ENCODE measurements around the gene HHEX. TPM values are rescaled to one million over a fixed set of nuclear protein-coding genes. Genes with fewer than 3 reads are reported as not detected.

Gene HHEX
- total RNA-seq, 1 experiment from 2014 or later: 0.19 TPM

- no peak overlapping the region for H3K4me3 Mint-ChIP-seq (ENCODE audit: unreplicated experiment)
- no peaks in the 10 kb centered on the region for H3K27me3 Mint-ChIP-seq (ENCODE audit: insufficient read depth, unreplicated experiment)
- DNase-seq (ENCODE audit: unreplicated experiment): no peak
- no TSS peak for BruUV-seq (replicated peaks)
- H3K36me3 Mint-ChIP-seq (ENCODE audit: insufficient read depth, unreplicated experiment): no peaks in the 10 kb centered on the region
- peaks cover 8% of the 10 kb centered on the region for H3K9me3 Mint-ChIP-seq (ENCODE audit: unreplicated experiment)
- ChIA-PET POLR2A (no interaction called here), CTCF (interaction anchor here (1.2 kb wide), 1 partner anchor 12 kb away, joined by 3 read pairs; no protein-coding TSS in a partner anchor)
- intact Hi-C loops (cut with micrococcal nuclease): no loop called here
- H3K27ac Mint-ChIP-seq (ENCODE audit: low read depth, unreplicated experiment): no peak overlapping the region
- H3K4me1 Mint-ChIP-seq (ENCODE audit: insufficient read depth, unreplicated experiment): peaks cover 5% of the 10 kb centered on the region
- TF ChIP-seq CTCF (IDR thresholded peaks at IDR 0.05; ENCODE audit: unreplicated experiment): no peak
These were observed 8.4 kb upstream of the HHEX start for GRCh38 chr10:92681306-92681834.

- no peak for TF ChIP-seq CTCF (IDR thresholded peaks at IDR 0.05; ENCODE audit: unreplicated experiment)
- Mint-ChIP-seq H3K4me1 (ENCODE audit: insufficient read depth, unreplicated experiment) (no peaks in the 10 kb centered on the region), H3K36me3 (ENCODE audit: insufficient read depth, unreplicated experiment) (peaks cover 5% of the 10 kb centered on the region), H3K4me3 (ENCODE audit: unreplicated experiment) (peak overlapping the region; percentile 38), H3K27me3 (ENCODE audit: insufficient read depth, unreplicated experiment) (no peaks in the 10 kb centered on the region), H3K27ac (ENCODE audit: low read depth, unreplicated experiment) (no peak overlapping the region), H3K9me3 (ENCODE audit: unreplicated experiment) (peaks cover 8% of the 10 kb centered on the region)
- POLR2A ChIA-PET: no interaction called here
- intact Hi-C loops (cut with micrococcal nuclease): no loop called here
- BruUV-seq (replicated peaks): no TSS peak
- DNase-seq (ENCODE audit: unreplicated experiment): no peak
- CTCF ChIA-PET: no interaction called here
These were observed 1.2 kb upstream of the HHEX start for GRCh38 chr10:92688573-92688926.

- no peaks in the 10 kb centered on the region for H3K27me3 Mint-ChIP-seq (ENCODE audit: insufficient read depth, unreplicated experiment)
- H3K4me1 Mint-ChIP-seq (ENCODE audit: insufficient read depth, unreplicated experiment): no peaks in the 10 kb centered on the region
- POLR2A ChIA-PET: no interaction called here
- no TSS peak for BruUV-seq (replicated peaks)
- peak overlapping the region; percentile 38 for H3K4me3 Mint-ChIP-seq (ENCODE audit: unreplicated experiment)
- CTCF ChIA-PET: no interaction called here
- H3K36me3 Mint-ChIP-seq (ENCODE audit: insufficient read depth, unreplicated experiment): peaks cover 5% of the 10 kb centered on the region
- intact Hi-C loops (cut with micrococcal nuclease): no loop called here
- peaks cover 8% of the 10 kb centered on the region for H3K9me3 Mint-ChIP-seq (ENCODE audit: unreplicated experiment)
- no peak for TF ChIP-seq CTCF (IDR thresholded peaks at IDR 0.05; ENCODE audit: unreplicated experiment)
- DNase-seq (ENCODE audit: unreplicated experiment): no peak
- no peak overlapping the region for H3K27ac Mint-ChIP-seq (ENCODE audit: low read depth, unreplicated experiment)
These were observed 660 bp upstream of the HHEX start for GRCh38 chr10:92688927-92689662.

GRCh38 chr10:92690211-92690914, 608 bp downstream of the HHEX start:
- peaks cover 8% of the 10 kb centered on the region for H3K9me3 Mint-ChIP-seq (ENCODE audit: unreplicated experiment)
- peaks cover 5% of the 10 kb centered on the region for H3K36me3 Mint-ChIP-seq (ENCODE audit: insufficient read depth, unreplicated experiment)
- TF ChIP-seq CTCF (IDR thresholded peaks at IDR 0.05; ENCODE audit: unreplicated experiment): no peak
- intact Hi-C loops (cut with micrococcal nuclease): no loop called here
- no TSS peak for BruUV-seq (replicated peaks)
- no peak overlapping the region for H3K27ac Mint-ChIP-seq (ENCODE audit: low read depth, unreplicated experiment)
- no peaks in the 10 kb centered on the region for H3K4me1 Mint-ChIP-seq (ENCODE audit: insufficient read depth, unreplicated experiment)
- ChIA-PET POLR2A (no interaction called here), CTCF (no interaction called here)
- DNase-seq (ENCODE audit: unreplicated experiment): no peak
- H3K27me3 Mint-ChIP-seq (ENCODE audit: insufficient read depth, unreplicated experiment): no peaks in the 10 kb centered on the region
- H3K4me3 Mint-ChIP-seq (ENCODE audit: unreplicated experiment): peak overlapping the region; percentile 54
